Keratinocyte (primary cell): ENCODE data around the gene CHI3L1.

Source experiments
- CTCF ChIP-seq, 3 experiments: IDR thresholded peaks in 1 of 3; conservative IDR thresholded peaks in 1 of 3; optimal IDR thresholded peaks in 1 of 3; 2 replicates in 2 of 3; 3 replicates in 1 of 3; pipeline versions ENCODE3 to v1.5.1; 2011; ENCODE audit warnings: low read length in 3 of 3, mild to moderate bottlenecking in 3 of 3, moderate library complexity in 2 of 3, control low read depth in 1 of 3, inconsistent platforms in 1 of 3; ENCODE audit not compliant: insufficient read depth in 2 of 3; ENCODE audit errors: extremely low read depth in 1 of 3
- EZH2 ChIP-seq: IDR thresholded peaks from one replicate; pipeline ENCODE4 v1.6.1; 2012; ENCODE audit warnings: inconsistent platforms, mild to moderate bottlenecking, low read length, moderate library complexity

GRCh38 chr1:203151362-203152157 is 34.9 kb downstream of the CHI3L1 start:
- TF ChIP-seq CTCF (optimal IDR thresholded peaks at IDR 0.05 in 1 of 3, IDR thresholded peaks at IDR 0.05 in 1 of 3, conservative IDR thresholded peaks at IDR 0.05 in 1 of 3; ENCODE audit: extremely low read depth in 1 of 3, insufficient read depth in 2 of 3, low read length in 3 of 3) (no peak), EZH2 (no peak)
